ENCODE measurements around the gene TMEM117. TPM values are rescaled to one million over a fixed set of nuclear protein-coding genes. Genes with fewer than 3 reads are reported as not detected.
"Not testable (repeated sequence)": the region's sequence is repeated elsewhere in the genome, so short reads cannot be mapped to it uniquely, and the experiment has no call there.

TMEM117 gene
- total RNA-seq, 1 donor: 10.8 TPM

DNA sequence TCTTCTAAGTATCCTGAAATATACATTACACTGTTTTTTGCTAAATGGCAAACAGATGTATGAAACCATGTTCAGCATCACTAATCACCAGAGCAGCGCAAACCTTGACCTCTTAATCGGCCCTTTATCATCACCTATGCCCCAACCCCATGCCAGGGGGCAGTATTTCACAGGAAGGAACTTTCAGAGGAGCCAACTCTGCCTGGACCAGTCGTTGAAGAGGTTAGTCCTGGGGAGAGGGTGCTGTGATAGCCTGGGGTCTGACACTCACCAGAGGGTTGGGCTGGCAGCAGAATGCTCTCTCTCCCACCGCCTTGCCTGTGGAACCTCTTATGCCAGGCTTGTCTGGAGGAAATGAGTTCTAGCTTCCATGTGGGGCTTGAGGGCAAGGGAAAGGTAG lies 411.7 kb downstream of the TMEM117 start:
- TF ChIP-seq, protein P1, sequence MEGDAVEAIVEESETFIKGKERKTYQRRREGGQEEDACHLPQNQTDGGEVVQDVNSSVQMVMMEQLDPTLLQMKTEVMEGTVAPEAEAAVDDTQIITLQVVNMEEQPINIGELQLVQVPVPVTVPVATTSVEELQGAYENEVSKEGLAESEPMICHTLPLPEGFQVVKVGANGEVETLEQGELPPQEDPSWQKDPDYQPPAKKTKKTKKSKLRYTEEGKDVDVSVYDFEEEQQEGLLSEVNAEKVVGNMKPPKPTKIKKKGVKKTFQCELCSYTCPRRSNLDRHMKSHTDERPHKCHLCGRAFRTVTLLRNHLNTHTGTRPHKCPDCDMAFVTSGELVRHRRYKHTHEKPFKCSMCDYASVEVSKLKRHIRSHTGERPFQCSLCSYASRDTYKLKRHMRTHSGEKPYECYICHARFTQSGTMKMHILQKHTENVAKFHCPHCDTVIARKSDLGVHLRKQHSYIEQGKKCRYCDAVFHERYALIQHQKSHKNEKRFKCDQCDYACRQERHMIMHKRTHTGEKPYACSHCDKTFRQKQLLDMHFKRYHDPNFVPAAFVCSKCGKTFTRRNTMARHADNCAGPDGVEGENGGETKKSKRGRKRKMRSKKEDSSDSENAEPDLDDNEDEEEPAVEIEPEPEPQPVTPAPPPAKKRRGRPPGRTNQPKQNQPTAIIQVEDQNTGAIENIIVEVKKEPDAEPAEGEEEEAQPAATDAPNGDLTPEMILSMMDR (IDR thresholded peaks at IDR 0.05; ENCODE audit: insufficient read depth, low read depth, low read length): no peak

GRCh38 chr12:44248436-44248835 lies 412.6 kb downstream of the TMEM117 start:
- DNase-seq (ENCODE audit: low read depth): no peak
- TF ChIP-seq, protein P1 (IDR thresholded peaks at IDR 0.05; ENCODE audit: insufficient read depth, low read depth, low read length): no peak
- no peak overlapping the region for H3K4me3 ChIP-seq (ENCODE audit: low read depth, low read length)

More for the DNA sequence above, 411.7 kb downstream of the TMEM117 start:
- no peak for DNase-seq (ENCODE audit: low read depth)
- H3K4me3 ChIP-seq (ENCODE audit: low read depth, low read length): no peak overlapping the region

DNA sequence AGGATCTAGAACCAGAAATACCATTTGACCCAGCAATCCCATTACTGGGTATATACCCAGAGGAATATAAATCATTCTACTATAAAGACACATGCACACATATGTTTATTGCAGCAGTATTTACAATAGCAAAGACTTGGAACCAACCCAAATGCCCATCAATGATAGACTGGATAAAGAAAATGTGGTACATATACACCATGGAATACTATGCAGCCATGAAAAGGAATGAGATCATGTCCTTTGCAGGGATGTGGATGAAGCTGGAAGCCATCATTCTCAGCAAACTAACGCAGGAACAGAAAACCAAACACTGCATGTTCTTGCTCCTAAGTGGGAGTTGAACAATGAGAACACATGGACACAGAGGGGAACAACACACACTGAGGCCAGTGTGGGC lies 414.6 kb downstream of the TMEM117 start:
- H3K4me3 ChIP-seq (ENCODE audit: low read depth, low read length); DNase-seq (ENCODE audit: low read depth): not testable (repeated sequence)

DNA sequence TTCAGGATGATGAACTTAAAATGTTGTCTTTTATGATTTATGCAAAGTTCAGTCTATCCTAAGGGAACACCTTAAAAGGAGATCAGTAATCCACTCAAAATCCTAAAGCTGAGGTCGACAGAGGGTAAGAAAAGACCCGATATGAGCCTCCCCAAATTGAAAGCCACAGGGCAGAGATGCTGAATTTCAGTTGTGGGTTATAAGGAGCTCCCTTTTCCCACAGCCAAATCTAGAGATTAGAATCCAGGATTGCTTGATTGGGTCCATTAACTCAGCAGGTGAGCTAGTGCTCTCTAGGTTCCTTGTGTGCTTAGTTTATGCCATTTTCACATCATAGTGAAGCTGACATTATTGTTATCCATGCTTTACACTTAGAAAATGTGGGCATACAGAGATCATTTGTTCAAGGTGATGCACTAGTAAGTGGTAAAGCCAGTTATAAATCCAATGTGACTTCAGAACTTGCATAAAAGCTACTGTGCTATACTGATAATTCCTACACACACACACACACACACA lies 417.5 kb downstream of the TMEM117 start:
- DNase-seq (ENCODE audit: low read depth): no peak
- H3K4me3 ChIP-seq (ENCODE audit: low read depth, low read length): no peak overlapping the region
- TF ChIP-seq, protein P1 (IDR thresholded peaks at IDR 0.05; ENCODE audit: insufficient read depth, low read depth, low read length): no peak

DNA sequence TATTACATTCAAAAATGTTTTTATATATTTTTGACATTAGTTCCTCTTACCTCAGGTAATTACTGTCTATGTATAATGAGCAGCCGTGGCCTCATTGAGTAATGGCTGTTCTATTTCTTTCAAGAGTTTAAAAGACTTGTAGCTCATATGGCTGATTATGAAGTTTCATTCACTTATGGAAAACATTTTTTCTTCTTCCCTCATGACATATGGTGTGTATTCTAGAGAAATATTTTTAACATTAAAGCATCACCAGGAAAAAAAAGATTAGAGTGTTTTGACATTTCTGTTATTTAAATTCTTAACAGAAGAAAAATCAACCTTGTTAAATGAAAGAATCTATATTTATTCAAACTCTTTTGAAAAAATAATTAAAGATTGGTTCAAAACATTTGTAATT lies 422.4 kb downstream of the TMEM117 start:
- TF ChIP-seq, protein P1 (IDR thresholded peaks at IDR 0.05; ENCODE audit: insufficient read depth, low read depth, low read length): no peak
- DNase-seq (ENCODE audit: low read depth): no peak
- H3K4me3 ChIP-seq (ENCODE audit: low read depth, low read length): no peak overlapping the region

DNA sequence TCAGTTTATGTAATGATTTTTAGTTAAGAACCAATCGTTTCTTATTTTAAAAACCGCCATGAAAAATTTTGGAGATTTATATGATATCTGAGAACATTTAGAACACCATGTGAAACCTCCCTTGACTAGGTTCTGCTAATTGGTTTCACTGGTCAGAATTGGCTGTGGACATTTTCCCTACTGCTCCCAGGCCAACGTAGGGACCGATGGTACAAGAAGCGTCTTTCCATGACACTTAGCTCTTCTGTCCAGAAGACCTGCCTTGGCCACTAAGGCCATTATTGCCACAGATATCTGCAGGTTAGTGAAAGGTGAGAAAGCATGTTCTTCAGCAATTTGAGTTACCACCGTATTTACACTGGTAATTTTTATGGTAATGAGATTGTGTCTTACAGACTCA lies 424.0 kb downstream of the TMEM117 start:
- H3K4me3 ChIP-seq (ENCODE audit: low read depth, low read length): no peak overlapping the region
- DNase-seq (ENCODE audit: low read depth): no peak
- TF ChIP-seq, protein P1 (IDR thresholded peaks at IDR 0.05; ENCODE audit: insufficient read depth, low read depth, low read length): no peak

DNA sequence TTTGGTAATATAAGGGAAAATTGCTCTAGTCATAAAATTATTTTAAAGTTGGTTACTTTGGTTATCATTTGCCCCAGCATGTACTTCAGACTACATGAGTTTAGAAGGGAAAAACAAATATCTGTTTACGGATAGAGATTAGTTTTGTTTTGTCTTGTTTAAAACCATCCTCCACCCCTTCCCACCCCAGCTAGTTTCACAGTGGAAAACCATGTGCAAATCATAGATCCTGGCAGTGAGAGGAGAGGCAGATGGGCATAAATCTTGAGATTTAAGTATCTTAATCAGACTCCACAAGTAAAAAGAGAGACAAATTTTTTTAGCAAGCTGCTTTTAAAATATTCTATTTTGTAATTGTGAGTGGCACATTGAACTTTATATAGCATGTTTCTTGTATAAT lies 424.7 kb downstream of the TMEM117 start:
- no peak overlapping the region for H3K4me3 ChIP-seq (ENCODE audit: low read depth, low read length)
- DNase-seq (ENCODE audit: low read depth): no peak
- TF ChIP-seq, protein P1 (IDR thresholded peaks at IDR 0.05; ENCODE audit: insufficient read depth, low read depth, low read length): no peak

All from fibroblast of villous mesenchyme (primary cell).